HG02588 (cell line): Measurements from ENCODE around the gene FAM83C.

Source experiments
- ATAC-seq: cut with Tn5 transposase; IDR thresholded peaks from one replicate; pipeline ENCODE4 v1.9.1; 2021; ENCODE audit warnings: mild to moderate bottlenecking, moderate library complexity; ENCODE audit not compliant: unreplicated experiment

The FAM83C gene

DNA sequence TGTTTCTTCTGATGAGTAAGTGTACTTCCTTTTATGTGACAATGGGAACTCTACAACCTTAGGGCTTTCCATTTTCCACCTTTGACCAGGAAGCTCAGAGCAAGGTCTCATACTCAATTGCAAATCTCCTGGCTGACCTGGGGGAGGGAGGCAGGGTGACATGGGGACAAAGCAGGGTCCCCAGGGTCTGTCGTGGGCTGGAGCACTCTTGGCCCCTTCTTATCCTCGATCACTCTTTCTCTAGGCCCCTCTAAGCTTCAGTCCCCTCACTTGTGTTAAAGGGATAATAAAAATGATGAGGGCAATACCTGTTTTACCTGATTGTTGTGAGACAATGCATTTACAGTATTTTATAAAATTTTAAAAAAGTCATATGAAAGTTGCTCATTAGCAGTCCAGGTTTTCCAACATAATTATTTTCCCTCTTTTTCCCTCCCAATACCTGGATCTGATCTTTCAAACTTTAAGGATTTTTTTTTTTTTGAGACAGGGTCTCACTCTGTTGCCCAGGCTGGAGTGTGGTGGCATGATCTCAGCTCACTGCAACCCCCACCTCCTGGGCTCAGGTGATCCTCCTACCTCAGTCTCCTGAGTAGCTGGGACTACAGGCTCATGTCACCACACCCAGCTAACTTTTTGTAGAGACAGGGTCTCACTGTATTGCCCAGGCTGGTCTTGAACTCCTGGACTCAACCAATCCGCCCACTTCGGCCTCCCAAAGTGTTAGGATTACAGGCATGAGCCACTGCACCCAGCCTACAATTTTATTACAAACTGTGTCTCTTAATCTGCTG lies 8.4 kb upstream of the FAM83C start:
- no peak for ATAC-seq

DNA sequence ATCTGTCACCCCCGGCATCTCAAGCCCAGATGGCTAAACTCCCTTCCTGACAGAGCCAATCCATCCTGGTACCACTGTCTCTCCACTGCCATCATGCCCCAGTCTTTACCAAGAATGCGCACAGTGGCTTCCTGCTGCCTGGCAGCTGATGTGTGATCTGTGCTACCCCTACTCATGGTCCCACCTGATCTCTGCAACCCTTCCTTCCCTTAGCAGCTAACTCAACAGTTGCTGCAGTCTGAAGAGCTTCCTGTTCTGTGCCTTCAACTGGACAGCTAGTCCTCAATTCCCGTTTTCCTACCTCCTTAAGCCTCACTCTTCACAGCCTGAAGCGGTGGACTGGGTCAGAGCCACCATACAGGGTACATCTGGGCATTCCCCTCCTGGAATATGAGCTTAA lies 7.6 kb upstream of the FAM83C start:
- no peak for ATAC-seq

DNA sequence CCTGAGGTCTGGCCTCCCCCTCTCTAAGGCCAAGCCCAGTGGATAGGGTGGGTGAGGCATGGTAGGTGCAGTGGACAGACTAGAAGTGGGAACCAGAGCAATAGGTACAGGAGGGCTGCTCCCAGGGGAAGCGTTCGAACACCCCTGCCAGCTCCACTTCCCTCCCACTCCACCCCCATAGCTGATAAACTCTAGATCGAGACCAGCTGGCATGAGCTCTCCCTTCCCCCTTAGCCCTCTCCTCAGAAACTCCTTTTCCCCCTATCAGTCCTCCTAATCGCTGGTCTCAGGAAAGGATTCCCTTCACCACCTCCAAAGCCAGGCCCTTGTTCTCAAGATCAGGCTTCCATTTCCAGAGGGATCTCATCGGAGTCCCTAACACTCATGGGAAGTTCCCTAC lies 6.0 kb upstream of the FAM83C start:
- no peak for ATAC-seq

DNA sequence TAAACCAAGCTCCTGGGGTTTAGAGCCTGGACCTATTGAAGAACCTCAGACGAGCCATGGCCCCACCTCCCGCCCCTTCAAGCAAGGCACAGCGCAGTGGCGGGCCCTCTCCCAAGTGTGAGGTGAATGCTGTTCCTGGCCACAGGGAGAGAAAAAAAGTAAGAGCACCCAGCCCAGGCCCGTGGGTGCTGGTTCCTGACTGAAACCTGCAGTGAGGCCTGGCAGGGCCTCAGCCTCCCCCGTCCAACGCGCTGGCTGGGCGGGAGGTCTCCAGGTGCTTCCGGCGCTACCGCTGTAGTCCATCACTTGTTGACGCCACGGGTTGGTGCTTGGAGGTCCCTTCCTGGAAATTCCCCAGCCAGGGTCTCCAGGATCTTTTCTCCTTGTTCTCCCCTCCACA lies 5.5 kb upstream of the FAM83C start:
- ATAC-seq = no peak

DNA sequence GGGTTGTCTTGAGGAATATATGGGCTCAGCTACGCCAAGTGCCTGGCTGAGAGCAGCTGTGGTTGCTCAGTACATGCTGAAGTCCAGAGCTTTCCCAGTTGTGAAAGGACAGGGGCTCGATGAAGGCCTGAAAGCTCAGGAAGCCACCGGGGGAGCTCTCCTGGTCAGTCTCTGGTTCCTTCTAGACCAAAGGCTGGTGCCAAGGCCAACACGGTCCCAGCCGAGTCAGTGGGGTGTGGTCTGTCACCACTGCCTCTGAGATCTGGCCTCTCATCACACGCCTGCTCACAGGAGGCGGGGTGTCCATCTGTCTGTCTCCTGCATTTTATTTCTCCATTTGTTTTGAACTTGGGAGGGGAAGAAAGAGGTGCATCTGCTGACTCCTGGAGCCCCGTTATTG lies 4.9 kb upstream of the FAM83C start:
- ATAC-seq = no peak

DNA sequence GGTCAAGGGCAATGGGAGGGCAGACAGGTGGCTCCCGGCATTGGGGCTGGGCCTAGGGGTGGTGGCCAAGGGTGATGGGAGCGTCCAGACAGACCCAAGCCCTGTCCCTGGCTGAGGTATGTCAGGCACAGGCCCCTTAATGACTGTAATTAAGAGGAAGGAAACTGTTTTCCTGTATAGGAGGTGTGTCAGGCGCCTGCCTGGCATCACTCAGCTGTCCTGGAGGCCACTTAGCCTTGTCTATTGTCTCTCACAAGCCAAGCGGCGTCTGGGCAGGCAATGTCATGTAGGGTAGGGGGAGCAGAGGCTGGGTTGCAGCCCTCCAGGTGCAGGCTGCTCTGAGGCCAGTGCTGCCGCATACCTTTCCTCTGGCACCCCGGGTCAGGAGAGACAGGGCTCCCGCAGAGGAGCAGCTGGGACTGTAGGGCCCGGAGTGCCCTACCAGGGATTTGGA lies 3.9 kb upstream of the FAM83C start:
- ATAC-seq = no peak

DNA sequence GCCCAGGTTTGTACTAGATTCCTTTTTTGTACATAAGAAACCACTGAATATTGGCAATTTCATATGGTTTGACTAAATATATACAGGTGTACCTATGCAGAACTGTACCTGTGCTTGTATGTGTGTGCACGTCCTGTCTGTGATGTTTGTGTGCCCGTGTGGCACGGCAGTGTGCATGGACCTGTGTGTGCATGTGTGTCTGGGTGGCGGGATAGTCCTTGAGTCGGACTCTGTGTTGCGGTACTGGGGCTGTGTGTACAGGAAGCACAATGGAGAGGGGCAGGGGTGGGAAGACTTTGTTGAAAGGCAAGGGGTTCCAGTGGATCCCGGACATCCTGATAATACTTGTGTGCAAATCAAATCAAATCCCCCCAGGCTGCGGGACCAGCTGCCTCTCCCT lies 3.4 kb upstream of the FAM83C start:
- ATAC-seq = no peak

DNA sequence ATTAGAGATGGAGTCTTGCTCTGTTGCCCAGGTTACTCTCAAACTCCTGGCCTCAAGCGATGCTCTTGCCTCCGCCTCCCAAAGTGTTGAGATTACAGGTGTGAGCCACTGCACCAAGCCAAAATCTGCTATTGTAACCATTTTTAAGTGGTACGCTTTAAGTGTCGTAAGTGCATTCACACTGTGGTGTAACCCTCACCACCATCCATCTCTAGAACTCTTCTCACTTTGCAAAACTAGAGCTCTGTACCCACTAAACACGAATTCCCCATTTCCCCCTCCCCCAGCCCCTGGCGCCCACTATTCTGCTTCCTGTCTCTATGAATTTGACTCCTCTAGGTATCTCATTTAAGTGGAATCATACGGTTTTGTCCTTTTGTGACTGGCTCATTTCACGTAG lies 2.8 kb upstream of the FAM83C start:
- no peak for ATAC-seq

DNA sequence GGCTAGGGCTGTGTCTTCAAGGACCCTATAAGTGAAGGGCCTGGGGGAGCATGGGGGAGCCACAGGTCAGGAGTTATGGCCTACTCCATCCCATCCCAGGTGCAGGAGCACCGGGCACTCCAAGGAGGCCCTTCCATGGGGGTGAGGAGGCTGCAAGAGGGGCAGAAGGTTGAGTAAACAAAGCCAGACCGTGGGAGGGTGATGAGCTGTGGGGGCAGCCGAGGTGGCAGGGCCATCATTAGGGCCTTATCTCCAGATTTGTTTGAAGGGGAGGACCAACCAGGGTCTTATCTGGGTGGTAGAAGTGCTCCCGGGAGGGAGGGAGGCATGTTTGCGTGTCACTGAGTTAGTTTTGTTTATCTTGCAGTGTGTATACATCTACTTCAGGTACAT lies 2.1 kb upstream of the FAM83C start:
- no peak for ATAC-seq

DNA sequence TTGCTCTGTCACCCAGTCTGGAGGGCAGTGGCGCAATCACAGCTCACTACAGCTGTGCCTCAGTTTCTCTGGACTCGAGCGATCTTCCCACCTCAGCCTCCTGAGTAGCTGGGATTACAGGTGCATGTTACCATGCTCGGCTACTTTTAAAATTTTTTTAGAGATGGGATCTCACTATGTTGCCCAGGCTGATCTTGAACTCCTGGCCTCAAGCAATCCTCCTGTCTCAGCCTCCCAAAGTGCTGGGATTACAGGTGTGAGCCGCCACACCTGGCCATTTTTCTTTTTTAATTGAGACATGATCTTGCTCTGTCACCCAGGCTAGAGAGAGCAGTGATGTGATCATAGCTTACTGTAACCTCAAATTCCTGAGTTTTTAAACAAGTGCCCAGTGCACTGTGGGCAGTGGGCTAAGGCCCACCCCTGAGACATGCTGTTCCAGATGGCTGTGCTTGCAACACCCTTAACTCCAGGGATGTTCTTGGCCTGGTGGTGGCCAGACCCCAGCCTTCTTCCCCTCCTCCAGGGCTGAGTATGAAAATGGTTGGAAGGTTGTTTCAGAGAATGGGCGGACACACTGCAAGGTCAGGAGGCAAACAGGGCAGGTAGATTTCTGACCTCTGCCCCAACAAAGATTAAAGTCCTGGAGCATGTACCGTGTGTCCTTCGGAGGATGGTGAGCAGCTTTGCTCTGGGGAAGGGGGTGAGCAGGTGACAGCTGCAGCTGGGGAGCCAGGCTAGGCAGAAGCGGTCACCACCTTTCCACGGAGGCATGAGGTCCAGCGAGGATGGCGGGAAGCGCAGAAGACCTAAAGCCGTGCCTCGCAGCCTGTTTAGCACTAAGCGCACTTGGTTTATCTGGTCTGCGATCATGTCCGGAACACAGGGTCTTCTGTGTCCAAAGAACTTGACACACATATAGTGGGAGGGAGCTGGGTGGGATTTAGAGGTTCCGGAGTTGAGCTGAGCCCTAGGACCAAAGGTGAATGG lies 1.4 kb upstream of the FAM83C start:
- ATAC-seq = no peak

DNA sequence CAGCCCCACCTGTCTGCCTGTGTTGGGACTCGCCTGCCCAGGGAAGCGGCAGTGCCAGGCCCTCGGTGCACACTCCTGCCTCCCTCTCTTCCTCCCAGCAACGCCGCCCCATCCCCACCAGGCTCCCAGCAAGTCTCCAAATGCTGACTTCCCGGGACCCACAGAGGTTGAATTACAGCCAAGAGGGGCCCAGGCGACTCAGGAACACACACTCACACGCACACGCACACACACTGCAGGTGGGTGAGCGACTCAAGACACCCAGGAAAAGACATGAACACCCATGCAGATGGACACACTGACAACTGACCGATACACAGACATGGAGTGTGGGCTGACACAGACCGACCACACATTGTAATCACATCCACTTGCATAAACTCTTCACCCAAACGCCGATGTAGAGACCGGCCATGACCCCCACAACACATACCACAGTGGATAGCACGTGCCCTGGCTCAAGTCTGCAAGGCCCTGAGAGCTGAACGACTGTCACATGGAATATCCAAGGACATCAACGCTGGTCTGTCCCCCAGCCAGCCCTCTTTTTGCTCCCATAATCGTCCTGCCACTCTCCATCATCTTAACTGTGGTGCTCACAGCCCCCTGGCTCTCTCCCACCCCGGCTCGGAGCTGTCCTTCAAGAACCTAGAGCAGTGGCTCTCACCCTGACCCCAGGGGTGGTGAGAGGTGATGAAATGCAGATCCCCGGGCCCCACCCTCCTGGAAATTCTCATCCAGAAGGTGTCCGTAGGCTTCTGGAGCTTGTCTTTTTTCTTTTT lies 470 bp upstream of the FAM83C start:
- no peak for ATAC-seq

DNA sequence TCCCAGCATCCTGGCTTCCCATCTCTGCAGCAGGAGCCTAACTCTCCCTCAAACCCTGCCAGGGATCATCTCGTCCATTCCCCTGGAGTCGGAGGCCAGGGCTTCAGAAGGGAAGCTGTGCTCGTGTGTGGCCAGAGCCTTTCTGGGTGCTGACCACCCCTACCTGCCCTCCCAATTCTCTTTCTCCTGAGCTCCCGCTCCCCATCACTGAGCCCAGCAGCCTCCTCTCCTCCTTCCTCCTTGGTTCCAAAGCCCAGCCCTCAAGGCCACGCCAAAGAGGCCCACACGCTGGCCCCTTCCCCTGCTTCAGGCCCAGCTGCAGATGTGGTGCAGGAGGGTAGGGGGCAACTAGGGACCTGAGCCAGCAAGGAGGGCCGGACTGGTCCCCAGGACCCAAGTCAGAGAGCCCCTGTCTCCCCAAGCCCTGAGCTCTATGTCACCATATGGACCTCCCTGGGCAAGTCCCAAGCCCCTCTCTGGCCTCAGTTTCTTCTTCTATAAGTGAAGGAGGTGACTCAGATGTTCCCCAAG lies 1.3 kb downstream of the FAM83C start:
- ATAC-seq = no peak

DNA sequence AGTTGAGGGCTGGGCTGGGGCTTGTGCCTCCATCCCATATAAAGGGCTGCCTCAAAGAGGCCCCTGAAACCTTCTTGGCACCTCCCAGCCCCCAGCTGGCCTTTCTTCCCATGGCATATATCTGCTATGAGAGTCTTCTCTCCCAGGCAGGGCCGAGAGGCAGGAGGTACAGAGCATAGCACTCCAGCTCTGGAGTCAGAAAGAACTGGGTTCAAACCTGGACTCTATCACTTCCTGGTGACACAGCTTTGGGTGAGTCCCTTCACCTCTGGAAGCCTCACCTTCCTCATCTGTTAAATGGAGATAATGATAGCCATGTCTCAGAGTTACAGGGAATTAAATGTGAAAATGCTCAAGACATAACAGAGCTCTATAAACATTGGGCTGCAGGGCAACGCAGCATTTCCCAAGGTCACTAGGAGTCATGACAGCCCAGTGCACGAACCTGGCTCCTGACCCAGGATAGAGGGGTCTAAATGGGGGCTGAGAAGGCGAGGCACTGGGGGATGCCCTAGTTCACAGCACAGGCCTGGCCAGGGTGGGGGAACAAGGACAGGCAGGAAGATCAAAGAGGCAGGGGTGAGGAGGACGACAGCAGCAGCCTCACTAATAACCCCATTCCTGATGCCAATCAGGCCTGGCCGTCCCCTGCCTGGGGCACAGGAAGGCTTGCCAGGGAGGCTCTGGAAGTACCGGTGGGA lies 1.9 kb downstream of the FAM83C start:
- ATAC-seq = no peak

DNA sequence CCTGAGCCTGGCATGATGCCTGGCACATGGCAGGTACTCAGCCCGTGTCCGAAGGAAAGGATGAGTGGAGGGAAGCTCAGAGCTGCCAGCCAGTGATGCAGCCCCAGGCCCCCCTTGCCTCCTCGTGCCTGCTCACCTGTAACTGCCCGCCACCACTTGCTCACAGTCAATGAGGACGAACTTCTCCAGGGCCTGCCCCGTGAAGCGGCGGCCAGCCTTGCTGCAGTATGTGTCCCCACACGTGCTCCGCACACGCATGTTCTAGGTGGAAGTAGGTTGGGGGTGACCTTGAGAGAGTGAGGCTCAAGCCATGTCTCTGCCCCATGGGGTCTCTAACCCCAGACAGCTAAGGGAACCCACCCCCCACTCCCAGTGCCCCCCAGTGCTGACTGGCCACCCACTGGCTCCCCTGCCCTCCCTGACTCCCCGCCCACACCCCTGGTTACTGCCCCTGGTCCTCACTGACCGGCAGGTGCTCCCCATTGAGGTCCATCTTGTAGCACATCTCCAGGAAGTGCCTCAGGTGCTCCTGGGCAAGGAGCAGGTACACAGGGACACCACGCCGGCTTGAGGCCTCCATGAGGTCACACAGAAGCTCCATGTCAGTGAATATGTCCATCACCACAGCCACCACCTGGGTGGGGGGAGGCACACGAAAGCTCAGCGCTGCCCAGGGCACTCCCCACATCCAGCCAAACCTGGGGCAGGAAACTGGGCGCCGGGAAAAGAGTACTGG lies 3.7 kb downstream of the FAM83C start:
- ATAC-seq = no peak

DNA sequence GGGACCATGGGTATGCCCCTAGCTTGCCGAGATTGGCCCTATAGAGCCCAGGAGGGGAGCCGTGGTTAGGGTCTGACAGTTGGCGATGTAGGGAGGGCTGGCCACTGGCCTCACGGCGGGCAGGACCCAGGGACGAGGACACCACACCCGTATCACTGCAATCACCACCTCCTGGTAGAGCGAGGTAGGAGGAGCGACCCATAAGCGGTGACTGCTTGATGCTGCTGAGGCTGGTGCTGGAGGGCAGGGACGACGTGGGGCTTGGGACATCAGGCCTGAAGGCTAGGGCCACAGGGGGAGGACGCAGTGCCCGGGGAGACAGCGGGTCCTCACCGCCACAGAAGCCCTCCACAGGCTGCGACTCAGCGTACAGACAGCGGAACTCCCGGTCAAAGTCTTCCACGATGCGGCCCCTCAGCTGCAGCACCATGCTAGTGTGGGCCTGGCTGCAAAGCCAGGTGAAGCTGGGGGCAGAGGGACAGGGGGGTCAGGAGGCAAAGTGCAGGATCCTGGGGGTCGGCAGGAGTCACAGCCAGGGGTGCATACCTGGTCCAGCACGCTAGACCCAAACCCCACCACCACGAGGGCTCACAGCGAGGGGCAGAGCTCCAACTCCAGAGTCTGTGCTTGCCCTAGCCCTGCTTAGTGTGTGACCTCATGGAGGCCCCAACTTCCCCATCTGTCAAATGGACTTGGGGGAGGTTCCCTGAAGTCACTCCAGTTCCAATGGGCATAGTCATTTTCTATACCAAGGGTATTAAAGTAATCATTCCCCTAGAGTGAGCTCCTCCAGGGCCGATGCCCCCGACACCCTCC lies 4.5 kb downstream of the FAM83C start:
- ATAC-seq = no peak

DNA sequence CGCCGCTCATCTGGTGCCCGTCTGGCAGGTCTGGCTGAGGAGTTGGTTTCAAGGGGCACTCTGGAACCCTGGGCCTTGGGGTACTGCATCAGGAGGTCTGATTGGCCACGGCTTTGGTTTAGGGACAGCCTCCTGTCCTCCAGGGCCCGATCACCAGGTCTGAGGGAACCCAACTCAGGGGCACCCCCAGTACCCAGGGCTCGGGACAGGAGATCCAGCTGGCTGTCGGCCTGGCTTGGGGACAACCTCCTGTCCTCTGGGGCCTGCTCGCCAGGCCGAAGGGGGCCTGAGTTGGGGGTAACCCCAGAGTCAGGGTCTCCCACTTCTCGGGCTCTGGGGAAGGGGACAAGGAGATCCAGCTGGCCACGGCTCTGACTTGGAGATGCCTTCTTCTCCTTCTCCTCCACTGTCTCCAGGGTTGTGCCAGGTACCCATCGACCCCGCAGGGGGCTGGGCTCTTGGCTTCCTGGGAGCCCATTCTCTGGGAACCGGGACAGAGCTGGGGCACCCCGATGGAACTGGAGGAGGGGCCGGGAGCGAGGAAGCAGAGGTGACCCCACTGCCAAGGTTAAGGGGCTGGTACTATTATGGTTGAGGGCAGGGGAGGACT lies 5.2 kb downstream of the FAM83C start:
- no peak for ATAC-seq

DNA sequence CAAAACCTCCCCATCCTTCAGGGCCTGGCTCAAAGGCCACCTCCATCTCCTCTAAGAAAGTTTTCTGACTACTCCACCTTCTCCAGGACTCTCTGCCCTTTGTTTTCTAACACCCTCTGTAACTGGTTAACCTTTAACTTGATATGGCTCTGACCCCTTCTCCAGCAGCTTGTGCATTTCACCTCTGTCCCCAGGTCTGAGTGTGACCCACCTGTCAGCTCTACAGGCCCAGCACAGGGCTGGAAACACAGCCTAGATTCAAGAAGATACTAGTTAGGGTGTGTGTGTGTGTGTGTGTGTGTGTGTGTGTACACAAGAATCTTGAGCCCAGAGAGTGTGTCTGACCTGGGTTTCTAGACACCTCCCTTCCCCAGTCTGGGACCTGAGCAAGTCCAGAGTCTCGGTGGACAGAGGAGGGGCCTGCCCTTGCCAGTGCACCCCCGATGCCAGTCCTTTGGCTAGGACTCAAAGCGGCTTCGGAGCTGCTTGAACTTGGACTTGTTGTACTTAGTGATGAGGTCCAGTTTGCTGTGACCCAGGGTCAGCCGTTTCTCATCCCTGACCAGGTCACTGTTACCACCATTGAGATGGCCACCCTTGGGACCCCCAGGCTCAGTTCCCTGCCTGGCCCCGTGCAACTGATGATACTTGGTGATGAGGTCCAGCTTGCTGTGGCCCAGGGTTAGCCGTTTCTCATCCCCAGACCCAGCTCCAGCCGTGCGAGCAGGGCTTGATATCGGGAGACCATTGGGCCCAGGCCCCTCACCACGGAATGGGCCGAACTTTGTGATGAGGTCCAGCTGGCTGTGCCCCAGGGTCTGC lies 5.9 kb downstream of the FAM83C start:
- ATAC-seq = no peak

DNA sequence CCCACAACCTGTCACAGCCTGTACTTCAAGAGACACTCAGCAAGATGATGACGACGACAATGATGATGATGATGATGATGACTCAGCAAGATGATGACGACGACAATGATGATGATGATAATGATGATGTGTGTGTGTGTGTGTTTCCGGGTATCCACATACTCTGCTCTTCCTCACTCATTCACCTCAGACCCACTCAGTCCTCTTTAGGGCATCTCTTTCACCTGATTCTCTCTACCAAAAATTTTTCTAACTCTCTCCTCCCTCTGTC lies 6.5 kb downstream of the FAM83C start:
- no peak for ATAC-seq
